ENCODE measurements around the gene LDAH.

GRCh38 chr2:20745924-20746555 lies 76.9 kb downstream of the LDAH start:
- TF ChIP-seq CTCF (conservative IDR thresholded peaks at IDR 0.05) (no peak), ZFX (IDR thresholded peaks at IDR 0.05) (no peak)
